ENCODE results near the gene PTGR2.
"Not testable (repeated sequence)": the region's sequence is repeated elsewhere in the genome, so short reads cannot be mapped to it uniquely, and the experiment has no call there.

PTGR2 gene

DNA sequence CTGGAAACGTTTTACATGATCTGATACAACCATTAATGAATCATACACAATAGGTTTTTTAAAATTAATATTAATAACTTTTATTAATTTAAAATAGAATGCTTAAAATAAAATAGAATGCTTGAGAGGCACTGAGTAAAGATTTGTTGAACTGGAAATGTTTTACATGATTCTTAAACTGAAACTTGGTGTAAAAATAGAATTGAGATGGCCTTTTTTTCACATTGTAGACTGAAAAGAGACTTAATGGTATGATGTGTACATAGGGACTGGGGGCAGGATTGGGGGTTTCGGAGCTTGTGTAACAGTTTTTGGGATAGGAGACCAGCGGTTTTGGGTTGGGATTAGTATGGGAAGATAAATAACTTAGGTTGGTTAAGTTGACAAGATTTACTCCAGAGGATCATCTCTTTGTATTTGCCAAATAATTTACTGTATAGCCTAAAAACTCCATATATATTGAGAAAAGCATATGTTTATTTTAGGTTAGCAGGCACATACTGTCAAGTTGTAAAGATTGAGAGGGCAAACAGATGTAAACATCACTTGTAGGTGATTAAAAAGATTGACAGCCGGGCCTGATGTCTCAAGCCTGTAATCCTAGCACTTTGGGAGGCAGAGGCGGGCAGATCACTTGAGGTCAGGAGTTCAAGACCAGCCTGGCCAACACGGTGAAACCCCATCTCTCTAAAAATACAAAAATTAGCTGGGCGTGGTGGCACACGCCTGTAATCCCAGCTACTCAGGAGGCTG, 33.0 kb downstream of the PTGR2 start:
- no peak for DNase-seq (ENCODE audit: insufficient read length, low spot score)
- FAIRE-seq = no peak

DNA sequence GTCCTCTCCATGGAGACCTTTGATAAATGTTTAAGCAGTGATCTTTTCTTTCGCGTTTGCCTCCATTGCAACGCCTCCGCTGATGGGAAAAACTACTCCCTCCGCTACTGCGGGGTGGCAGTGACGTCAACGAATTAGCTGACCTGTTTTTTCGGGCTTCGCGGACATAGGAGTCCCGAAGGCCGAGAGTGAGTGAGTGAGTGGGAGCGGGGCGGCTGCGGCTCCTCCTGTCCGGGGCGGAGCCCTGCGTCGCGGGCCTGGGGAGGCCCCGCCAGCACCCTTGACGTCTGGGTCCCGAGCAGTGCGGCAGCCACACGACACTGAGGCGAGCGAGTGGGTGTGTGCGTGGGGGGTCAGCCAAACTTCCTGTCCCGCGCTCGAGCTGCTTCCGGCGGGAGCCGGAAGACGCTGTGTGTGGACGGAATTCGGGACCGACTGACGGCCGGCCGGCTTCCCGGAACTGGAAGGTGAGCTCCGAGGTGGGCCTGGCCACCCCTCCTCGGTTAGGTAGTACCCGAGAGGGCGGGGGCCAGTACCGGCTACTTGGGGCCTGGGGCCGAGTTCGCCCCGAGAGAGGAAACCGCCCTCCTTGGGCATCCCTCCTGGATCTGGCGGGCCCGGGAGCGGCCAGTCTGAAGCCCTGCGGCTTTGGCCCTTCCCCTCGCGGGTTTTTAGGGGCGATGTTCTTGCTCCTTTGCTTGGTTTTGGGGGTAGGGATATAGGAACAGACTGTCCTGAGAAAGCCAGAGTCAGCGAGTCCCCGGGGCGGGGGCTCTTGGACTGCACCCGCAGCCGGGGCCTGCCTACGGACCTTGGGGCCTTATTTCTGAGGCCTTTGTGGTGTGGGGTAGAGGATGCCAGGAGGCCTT, 35.1 kb downstream of the PTGR2 start, which contains the start of gene ZNF410:
Gene ZNF410 (plus strand): TSS at position 411 of the 869 bp plus-strand sequence. CDS start 5,317 bp downstream, outside the sequence.
- FAIRE-seq = peak; percentile 95
- DNase-seq (ENCODE audit: insufficient read length, low spot score) = peak; percentile 71

DNA sequence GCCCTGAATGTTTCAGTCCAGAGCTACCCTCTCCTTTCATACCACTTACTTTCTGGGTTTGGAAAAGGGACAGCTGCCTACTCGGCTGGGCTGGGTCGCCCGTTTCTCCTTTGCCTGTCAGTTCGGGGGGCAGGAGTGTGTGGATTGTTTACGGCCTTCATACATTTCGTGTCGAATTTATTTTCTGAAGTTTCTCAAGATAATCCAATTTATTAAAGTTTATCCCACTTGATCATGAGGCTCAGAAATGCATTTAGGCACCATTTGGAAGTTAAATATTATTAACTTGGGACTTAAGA, 35.6 kb downstream of the PTGR2 start:
- DNase-seq (ENCODE audit: insufficient read length, low spot score) = no peak
- no peak for FAIRE-seq

DNA sequence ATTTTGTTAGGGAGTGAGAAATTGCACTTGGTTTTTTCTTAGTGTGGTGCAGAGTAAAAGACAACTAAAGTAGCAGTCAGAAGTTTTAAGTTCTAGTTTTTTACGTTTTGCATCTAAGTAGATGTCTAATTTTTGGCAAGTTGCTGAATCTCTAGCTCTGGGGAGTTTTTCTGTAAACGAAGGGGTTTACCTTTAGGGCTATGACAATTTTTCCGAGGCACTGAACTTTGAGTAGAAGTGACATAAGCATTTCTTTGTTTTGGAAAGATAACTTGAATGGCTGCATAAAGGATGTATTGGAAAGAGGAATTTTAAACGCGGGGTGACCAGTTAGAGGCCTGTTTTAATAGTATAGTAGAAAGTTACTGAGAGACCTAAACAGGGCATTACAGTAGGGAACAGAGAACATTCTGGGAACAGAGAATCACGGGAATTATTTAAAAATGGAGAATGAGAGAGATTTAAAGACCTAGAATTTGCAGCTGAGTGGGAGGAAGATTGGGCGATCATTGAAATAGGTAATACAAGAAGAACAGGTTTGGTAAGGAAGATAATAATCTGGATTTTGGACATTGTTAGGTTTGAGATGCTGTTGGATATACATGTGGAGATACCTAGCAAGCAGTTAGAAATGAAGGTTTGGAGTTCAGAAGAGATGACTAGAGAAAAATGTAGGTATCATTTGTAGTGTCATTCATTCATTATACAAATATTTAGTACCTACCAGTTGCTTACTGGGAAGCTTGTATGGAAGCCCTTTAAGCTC, 36.2 kb downstream of the PTGR2 start:
- FAIRE-seq = peak; percentile 48
- no peak for DNase-seq (ENCODE audit: insufficient read length, low spot score)

DNA sequence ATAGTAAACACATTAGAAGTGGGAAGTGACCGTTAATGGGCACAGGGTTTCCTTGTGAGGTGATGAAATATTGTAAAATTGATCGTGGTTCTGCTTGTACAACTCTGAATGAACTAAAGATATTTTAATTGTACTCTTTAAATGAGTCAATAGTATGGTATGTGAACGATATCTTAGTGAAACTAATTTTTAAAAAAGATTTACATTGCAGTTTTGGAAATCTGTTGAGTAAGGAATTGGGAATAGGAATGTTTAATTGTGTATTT, 36.8 kb downstream of the PTGR2 start:
- FAIRE-seq = no peak
- DNase-seq (ENCODE audit: insufficient read length, low spot score) = no peak

DNA sequence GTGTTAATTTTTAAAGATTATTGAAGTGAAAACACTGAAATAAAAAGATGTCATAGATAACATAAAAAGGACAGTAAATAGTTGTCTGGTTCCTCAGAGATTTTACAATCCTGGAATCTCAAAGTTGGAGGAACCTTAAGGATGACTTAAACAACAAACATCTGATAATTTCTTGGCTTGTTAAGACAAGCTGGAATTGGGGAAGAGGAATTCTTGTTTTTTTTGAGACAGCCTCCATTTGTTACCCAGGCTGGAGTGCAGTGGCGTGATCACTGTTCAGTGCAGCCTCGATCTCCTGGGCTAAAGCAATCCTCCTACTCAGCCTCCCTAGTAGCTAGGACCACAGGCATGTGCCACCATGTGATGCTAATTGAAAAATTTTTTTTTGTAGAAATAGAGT, 37.3 kb downstream of the PTGR2 start:
- DNase-seq (ENCODE audit: insufficient read length, low spot score) (no peak), FAIRE-seq (no peak)

DNA sequence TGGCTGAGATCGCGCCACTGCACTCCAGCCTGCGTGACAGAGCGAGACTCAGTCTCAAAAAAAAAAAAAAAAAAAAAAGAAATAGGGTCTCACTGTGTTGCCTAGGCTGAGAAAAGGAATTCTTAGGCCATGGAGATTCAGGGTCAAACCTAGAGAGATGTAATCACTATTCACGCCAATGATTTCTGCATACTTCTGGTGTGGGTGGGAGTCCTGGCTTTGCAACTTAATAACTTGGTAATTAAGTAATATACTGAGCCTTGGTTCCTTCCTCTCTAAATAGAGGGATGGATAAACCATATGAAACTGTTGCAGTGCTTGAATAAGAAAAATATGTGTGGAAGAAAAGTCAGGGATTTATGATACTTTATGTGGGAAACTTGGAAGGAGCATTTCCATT, 37.7 kb downstream of the PTGR2 start:
- no peak for FAIRE-seq
- no peak for DNase-seq (ENCODE audit: insufficient read length, low spot score)

DNA sequence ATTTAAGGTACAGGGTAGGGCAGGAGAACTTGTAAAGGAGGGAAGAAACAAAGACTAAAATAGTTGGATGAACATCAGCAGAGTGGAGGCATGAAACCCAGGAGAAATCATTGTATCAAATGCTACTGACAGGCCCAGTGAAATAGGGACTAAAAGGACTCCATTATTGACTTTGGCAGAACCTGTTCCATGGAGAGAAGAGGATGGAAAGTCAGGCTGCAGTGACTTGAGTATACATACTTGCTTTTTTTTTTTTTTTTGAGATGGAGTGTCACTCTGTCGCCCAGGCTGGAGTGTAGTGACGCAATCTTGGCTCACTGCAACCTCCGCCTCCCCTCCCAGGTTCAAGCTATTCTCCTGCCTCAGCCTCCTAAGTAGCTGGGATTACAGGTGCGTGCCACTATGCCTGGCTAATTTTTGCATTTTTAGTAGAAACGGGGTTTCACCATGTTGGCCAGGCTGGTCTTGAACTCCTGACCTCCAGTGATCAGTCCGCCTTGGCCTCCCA, 42.6 kb downstream of the PTGR2 start:
- not testable (repeated sequence) for FAIRE-seq

DNA sequence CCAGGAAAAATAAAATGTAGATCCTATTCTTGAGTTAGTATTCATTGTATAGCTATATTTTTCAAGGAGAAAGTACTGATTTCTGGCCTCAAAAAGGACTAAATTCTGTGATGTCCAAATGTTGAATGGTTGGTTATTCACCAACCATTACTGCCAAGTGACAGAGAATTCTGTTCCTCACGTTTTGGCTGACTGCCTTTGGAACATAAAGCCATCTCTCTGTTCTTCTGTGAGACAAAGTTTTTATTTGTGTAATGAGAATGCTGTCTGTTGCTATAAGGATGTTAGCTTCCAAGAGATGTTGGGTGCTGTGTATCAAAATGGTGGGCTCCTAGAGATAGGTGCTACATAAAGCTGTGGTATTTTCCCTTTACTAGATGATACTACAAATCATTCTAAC, 44.3 kb downstream of the PTGR2 start:
- no peak for DNase-seq (ENCODE audit: insufficient read length, low spot score)

More for the DNA sequence above, 42.6 kb downstream of the PTGR2 start:
- not testable (repeated sequence) for DNase-seq (ENCODE audit: insufficient read length, low spot score)

DNA sequence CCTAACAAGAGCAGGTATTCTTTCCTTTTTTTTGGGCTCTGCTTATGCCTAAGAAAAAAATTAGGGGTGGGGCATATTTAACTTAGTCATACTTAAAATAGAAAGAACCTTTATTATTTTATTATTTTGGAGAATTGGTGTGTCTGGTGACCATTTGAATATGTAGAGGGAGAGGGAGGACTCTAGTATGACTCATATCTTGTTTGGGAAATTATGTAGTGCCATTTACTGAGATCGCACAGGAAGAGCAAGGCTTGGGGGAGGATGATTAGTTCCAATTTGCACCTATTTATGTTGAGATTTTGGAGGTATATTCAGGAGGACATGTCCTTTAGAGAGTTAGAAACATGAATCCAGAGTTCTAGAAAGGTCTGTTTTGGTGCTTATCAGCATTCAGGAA, 44.9 kb downstream of the PTGR2 start:
- no peak for DNase-seq (ENCODE audit: insufficient read length, low spot score)

More for the DNA sequence above, 44.3 kb downstream of the PTGR2 start:
- FAIRE-seq = no peak

DNA sequence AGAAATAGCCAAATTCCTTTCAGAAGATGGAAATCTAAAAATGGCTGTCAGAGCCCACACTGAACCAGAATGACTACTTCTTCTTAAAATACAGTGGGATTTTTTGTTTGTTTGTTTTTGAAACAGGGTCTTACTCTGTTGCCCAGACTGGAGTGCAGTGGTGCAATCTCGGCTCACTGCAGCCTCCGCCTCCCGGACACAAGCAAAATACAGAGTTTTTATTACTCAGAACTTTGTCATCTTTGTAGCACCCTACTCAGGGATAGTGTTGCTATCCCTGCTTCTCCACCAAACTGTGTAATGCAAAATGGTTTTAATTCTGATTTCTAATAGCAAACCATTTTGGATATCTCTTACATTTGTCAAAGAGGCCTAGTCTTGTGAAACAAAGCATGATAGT, 51.4 kb downstream of the PTGR2 start:
- DNase-seq (ENCODE audit: insufficient read length, low spot score) (no peak), FAIRE-seq (no peak)

More for the DNA sequence above, 44.9 kb downstream of the PTGR2 start:
- no peak for FAIRE-seq

DNA sequence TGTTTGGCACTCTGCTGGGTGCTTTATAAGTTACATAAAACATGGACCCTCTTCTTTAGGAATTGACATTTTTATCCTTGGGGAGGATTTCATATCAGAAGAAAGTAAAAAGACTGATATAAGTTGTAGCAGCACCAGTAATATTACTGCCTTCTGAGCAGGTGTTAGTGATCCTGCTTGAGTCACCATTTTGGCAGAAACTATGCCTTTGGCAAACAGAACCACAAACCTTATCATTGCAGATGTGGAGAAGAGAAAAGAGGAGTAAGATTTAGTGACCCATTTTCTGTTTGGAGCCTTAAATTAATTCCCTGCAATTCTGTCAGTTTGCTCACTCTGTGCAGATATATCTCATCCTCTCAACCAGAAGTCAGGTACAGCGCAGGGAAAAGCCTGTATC, 58.0 kb downstream of the PTGR2 start:
- DNase-seq (ENCODE audit: insufficient read length, low spot score) = no peak
- no peak for FAIRE-seq

DNA sequence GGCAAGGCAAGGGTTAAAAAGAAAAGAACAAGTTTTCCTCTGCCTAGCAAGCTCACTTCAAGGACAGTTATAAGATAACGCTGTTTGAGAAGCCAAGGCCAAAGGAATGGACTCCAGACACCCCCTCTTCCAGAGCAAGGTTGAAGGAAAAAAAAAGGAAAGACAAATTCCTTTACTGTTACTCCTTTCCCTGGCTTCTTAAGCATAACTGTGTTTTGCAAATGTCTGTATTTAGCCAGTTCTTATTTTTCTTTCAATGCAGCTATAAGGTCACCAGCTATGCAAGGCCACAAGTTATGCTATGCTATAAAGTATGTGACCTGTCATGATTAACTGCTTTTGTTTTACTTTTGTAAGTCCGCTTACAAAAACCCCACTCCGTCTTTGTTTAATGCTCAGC, 61.6 kb downstream of the PTGR2 start:
- no peak for DNase-seq (ENCODE audit: insufficient read length, low spot score)
- FAIRE-seq = no peak

DNA sequence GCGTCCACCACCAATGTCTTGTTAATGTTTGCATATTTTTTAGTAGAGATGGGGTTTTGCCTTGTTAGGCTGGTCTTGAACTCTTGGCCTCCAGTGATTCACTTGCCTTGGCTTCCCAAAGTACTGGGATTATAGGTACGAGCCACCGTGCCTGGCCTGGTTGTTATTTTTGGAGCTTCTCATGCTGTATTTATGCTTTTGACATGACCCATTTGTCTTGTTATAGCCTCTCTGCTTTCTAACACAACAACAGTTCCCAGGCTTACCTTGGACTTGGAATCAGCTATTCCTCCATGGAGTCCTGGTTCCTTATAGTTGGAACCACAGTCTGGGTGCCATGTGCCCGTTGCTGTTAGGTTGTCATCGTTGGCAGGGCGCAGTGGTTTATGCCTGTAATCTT, 64.7 kb downstream of the PTGR2 start:
- FAIRE-seq (no peak), DNase-seq (ENCODE audit: insufficient read length, low spot score) (no peak)

DNA sequence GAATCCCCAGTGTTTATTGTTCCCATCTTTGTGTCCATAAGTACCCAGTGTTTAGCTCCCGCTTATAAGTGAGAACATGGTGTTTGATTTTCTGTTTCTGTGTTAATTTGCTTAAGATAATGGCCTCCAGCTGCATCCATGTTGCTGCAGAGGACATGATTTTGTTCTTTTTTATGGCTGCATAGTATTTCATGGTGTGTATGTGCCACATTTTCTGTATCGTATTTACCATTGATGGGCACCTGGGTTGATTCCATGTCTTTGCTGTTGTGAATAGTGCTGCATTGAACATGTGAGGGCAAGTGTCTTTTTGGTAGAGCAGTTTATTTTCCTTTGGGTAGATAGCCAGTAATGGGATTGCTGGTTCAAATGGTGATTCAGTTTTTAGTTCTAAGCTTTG, 67.8 kb downstream of the PTGR2 start:
- not testable (repeated sequence) for FAIRE-seq; DNase-seq (ENCODE audit: insufficient read length, low spot score)

DNA sequence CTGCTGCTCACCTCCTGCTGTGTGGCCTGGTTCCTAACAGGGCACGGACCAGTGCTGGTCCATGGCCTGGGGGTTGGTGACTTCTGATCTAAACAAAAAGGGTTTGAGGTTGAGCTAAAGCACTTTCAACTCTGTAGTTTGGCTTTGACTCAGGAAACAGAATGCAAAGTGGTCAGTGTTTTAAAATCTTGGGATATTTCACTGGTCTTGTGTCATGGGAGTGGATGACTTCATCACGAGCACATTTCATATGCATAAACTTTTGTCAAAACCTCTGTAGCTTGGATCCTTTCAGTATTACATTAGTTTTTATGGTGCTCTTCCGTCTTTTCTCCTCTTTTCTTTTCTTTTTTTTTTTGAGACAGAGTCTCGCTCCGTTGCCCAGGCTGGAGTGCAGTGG, 72.7 kb downstream of the PTGR2 start:
- no peak for FAIRE-seq
- no peak for DNase-seq (ENCODE audit: insufficient read length, low spot score)

All from GM19239 (cell line).